GM21515 (cell line): ENCODE data around the gene CYCS.

Experiments
- ATAC-seq: cut with Tn5 transposase; IDR thresholded peaks from one replicate; pipeline ENCODE4 v1.9.1; 2021; ENCODE audit not compliant: unreplicated experiment

The CYCS gene

GRCh38 chr7:25073451-25073850, 51.6 kb downstream of the CYCS start:
- ATAC-seq, result no peak
